A673 (cell line): ENCODE measurements around the gene IL26. TPM values are rescaled to one million over a fixed set of nuclear protein-coding genes. Genes with fewer than 3 reads are reported as not detected.

ENCODE experiments used
- Bru-seq: library from RNA; stranded (reverse); fragments of 400-500 nt; gene quantifications from one replicate; lab custom pipeline; 2021; lab: Mats Ljungman, UMichigan
- BruChase-seq, 2 experiments: library from RNA; stranded (reverse); fragments of 400-500 nt; gene quantifications; one replicate each; lab custom pipeline; 2021; lab: Mats Ljungman, UMichigan
- BruUV-seq: library from RNA; stranded (reverse); fragments of 400-500 nt; replicated peaks from 2 replicates; lab custom pipeline; 2021; lab: Mats Ljungman, UMichigan
- CTCF ChIA-PET: fragments of 300-600 bp; sonication (Branson Sonifier 250); formaldehyde crosslinking; loops from one replicate; lab custom pipeline; 2022; ENCODE audit warnings: antibody characterized with exemption; lab: Charles Lee
- POLR2A ChIA-PET: fragments of 300-600 bp; sonication (Branson Sonifier 250); formaldehyde crosslinking; loops from one replicate; lab custom pipeline; 2022; ENCODE audit warnings: antibody characterized with exemption; ENCODE audit not compliant: low non-redundant PET; lab: Charles Lee
- DNase-seq: peaks from one replicate; pipeline ENCODE4 v3.0.0-alpha.2; 2015; ENCODE audit warnings: low spot score
- H3K27ac ChIP-seq: fragments of 200-600 bp; sonication (generic); 2 replicates; pipeline ENCODE4 v1.5.1; 2016; ENCODE audit warnings: mixed run types, low read depth, mild to moderate bottlenecking, mixed read lengths, antibody characterized with exemption, low read length; ENCODE audit not compliant: poor library complexity, severe bottlenecking
- H3K27me3 ChIP-seq: fragments of 200-600 bp; sonication (generic); replicated peaks from 2 replicates; pipeline ENCODE4 v1.6.1; 2017; ENCODE audit warnings: mixed run types, low read depth, mild to moderate bottlenecking, mixed read lengths, antibody characterized with exemption, low read length; ENCODE audit not compliant: insufficient read depth, poor library complexity
- H3K36me3 ChIP-seq: fragments of 200-600 bp; sonication (generic); 2 replicates; pipeline ENCODE4 v1.6.1; 2016; ENCODE audit warnings: mixed run types, mild to moderate bottlenecking, mixed read lengths, antibody characterized with exemption, low read length; ENCODE audit not compliant: insufficient read depth, poor library complexity, severe bottlenecking
- H3K4me1 ChIP-seq: fragments of 200-600 bp; sonication (generic); 2 replicates; pipeline ENCODE4 v1.6.1; 2017; ENCODE audit warnings: mixed run types, mild to moderate bottlenecking, mixed read lengths, antibody characterized with exemption, low read length; ENCODE audit not compliant: insufficient read depth, poor library complexity, severe bottlenecking
- H3K4me3 ChIP-seq: fragments of 200-600 bp; sonication (generic); 2 replicates; pipeline ENCODE4 v1.5.1; 2016; ENCODE audit warnings: low read depth, mixed run types, mild to moderate bottlenecking, mixed read lengths, low read length; ENCODE audit not compliant: poor library complexity, severe bottlenecking
- H3K9me3 ChIP-seq: fragments of 200-600 bp; sonication (generic); 2 replicates; pipeline ENCODE4 v1.6.1; 2016; ENCODE audit warnings: mixed run types, low read depth, mild to moderate bottlenecking, mixed read lengths, antibody characterized with exemption, low read length; ENCODE audit not compliant: poor library complexity, severe bottlenecking
- EZH2 ChIP-seq: fragments of 200-600 bp; sonication (generic); IDR thresholded peaks from 2 replicates; pipeline ENCODE4 v1.6.1; 2017; ENCODE audit warnings: borderline replicate concordance, low read depth, mild to moderate bottlenecking, mixed read lengths, antibody characterized with exemption, low read length; ENCODE audit not compliant: poor library complexity, severe bottlenecking
- intact Hi-C: fragments of 100-400 bp; cut with micrococcal nuclease; formaldehyde crosslinking; loops from one replicate; pipeline ENCODE4 v1.10.0; 2022; ENCODE audit not compliant: unreplicated experiment
- long read RNA-seq: library from polyadenylated mRNA; stranded (forward); transcript quantifications from one replicate; pipeline ENCODE4 v2.0.0, GENCODE V29; 2022
- total RNA-seq: library from RNA; stranded (reverse); gene quantifications from 2 replicates; pipeline ENCODE4 v1.2.3, GENCODE V29; 2021
- TF ChIP-seq, protein P1 (sequence below): fragments of 300-800, 200-600 bp; sonication (generic); conservative IDR thresholded peaks from 2 replicates; pipeline ENCODE4 v1.5.1; 2017; ENCODE audit warnings: low read depth, mild to moderate bottlenecking, antibody characterized with exemption, low read length, moderate library complexity, mixed read lengths

Gene IL26, protein sequence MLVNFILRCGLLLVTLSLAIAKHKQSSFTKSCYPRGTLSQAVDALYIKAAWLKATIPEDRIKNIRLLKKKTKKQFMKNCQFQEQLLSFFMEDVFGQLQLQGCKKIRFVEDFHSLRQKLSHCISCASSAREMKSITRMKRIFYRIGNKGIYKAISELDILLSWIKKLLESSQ
- total RNA-seq (not detected in 2 replicates), Bru-seq, nascent RNA (not detected), BruChase-seq, experiment 1, labeled RNA remaining after a 2-hour chase (percentile 9 among the genes with signal in this experiment), BruChase-seq, experiment 2, labeled RNA remaining after a 6-hour chase (not detected)
- long read RNA-seq, result 0 reads

GRCh38 chr12:68225576-68226476, at the start of gene IL26:
TSS of gene IL26 (minus strand) at chr12:68225810. CDS start at chr12:68225756, 54 bp downstream.
- H3K27ac ChIP-seq, result no peak within 1 kb of the TSS
- no peak within 1 kb of the TSS for H3K4me3 ChIP-seq
- H3K4me1 ChIP-seq, result no peaks in the 10 kb centered on the region
- peaks cover 11% of the 10 kb centered on the region for H3K27me3 ChIP-seq
- TF ChIP-seq, protein P1, sequence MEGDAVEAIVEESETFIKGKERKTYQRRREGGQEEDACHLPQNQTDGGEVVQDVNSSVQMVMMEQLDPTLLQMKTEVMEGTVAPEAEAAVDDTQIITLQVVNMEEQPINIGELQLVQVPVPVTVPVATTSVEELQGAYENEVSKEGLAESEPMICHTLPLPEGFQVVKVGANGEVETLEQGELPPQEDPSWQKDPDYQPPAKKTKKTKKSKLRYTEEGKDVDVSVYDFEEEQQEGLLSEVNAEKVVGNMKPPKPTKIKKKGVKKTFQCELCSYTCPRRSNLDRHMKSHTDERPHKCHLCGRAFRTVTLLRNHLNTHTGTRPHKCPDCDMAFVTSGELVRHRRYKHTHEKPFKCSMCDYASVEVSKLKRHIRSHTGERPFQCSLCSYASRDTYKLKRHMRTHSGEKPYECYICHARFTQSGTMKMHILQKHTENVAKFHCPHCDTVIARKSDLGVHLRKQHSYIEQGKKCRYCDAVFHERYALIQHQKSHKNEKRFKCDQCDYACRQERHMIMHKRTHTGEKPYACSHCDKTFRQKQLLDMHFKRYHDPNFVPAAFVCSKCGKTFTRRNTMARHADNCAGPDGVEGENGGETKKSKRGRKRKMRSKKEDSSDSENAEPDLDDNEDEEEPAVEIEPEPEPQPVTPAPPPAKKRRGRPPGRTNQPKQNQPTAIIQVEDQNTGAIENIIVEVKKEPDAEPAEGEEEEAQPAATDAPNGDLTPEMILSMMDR, result no peak
- no peak for TF ChIP-seq EZH2
- POLR2A ChIA-PET, result no interaction called here
- H3K9me3 ChIP-seq, result no peaks in the 10 kb centered on the region
- DNase-seq, result no peak
- no peaks in the 10 kb centered on the region for H3K36me3 ChIP-seq
- intact Hi-C loops, result loop anchor here (10.0 kb wide), 1 partner anchor 579 kb away; the partner anchor contains the start of gene MDM2
- no TSS peak for BruUV-seq
- CTCF ChIA-PET, result no interaction called here

- POLR2A ChIA-PET, result no interaction called here
- intact Hi-C loops, result no loop called here
- H3K36me3 ChIP-seq, result no peaks in the 10 kb centered on the region
- H3K4me1 ChIP-seq, result no peaks in the 10 kb centered on the region
- TF ChIP-seq, protein P1, result no peak
- no peak for TF ChIP-seq EZH2
- no peak for DNase-seq
- no peaks in the 10 kb centered on the region for H3K27me3 ChIP-seq
- no TSS peak for BruUV-seq
- H3K9me3 ChIP-seq, result no peaks in the 10 kb centered on the region
- CTCF ChIA-PET, result no interaction called here
- no peak overlapping the region for H3K27ac ChIP-seq
- no peak overlapping the region for H3K4me3 ChIP-seq
Measured at GRCh38 chr12:68272732-68273131, 47.1 kb upstream of the IL26 start.

DNA sequence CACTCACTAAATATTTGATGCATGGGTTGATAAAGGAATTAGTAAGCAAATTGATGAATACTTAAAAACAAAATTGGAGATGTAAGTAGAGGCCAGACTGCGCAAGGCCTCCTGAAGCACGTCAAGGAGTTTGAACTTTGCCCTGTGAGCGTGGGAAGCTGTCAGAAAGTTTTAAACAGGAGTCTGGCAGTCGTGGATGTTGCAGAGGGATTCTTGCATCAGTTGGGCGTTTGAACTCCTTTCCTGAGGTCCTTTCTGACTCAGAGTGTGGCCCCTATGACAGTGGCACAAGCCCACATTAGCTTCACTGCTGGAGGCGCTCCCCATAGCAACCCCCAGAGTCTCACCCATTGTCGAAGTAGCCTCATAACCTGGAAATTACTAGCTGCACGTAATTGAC, 45.7 kb upstream of the IL26 start:
- BruUV-seq, result no TSS peak
- Histone ChIP-seq H3K27ac (no peak overlapping the region), H3K27me3 (no peaks in the 10 kb centered on the region), H3K36me3 (no peaks in the 10 kb centered on the region), H3K4me3 (no peak overlapping the region), H3K9me3 (no peaks in the 10 kb centered on the region), H3K4me1 (no peaks in the 10 kb centered on the region)
- DNase-seq, result no peak
- no peak for TF ChIP-seq EZH2
- TF ChIP-seq, protein P1, result no peak
- intact Hi-C loops, result no loop called here
- CTCF ChIA-PET, result no interaction called here
- POLR2A ChIA-PET, result no interaction called here
